Measurements from ENCODE around the gene PDS5A.

The PDS5A gene

GRCh38 chr4:39892988-39893692 lies 84.6 kb downstream of the PDS5A start:
- H3K36me3 ChIP-seq (ENCODE audit: control insufficient read depth in 2 of 2, insufficient read depth in 1 of 2, low read length in 2 of 2) = peaks cover 47 to 86% of the 10 kb centered on the region in 2 experiments
- ChIA-PET POLR2A (interaction anchor here (0.8 kb wide), 1 partner anchor 18 kb away, joined by 3 read pairs; no protein-coding TSS in a partner anchor), CTCF (interaction anchor here (0.6 kb wide), 1 partner anchor 11 kb away, joined by 3 read pairs; no protein-coding TSS in a partner anchor)
- TF ChIP-seq ZNF341 (tag by site-specific recombination; IDR thresholded peaks at IDR 0.05; ENCODE audit: low read depth) (no peak), HOXC10 (CRISPR knock-in tag; IDR thresholded peaks at IDR 0.05) (no peak), ZSCAN4 (tag by site-specific recombination; IDR thresholded peaks at IDR 0.05) (no peak), ZNF701 (tag by site-specific recombination; IDR thresholded peaks at IDR 0.05) (no peak)
- no peaks in the 10 kb centered on the region for H3K4me1 ChIP-seq (ENCODE audit: control insufficient read depth, insufficient read depth, low read length)
- no peaks in the 10 kb centered on the region for H3K9me3 ChIP-seq (ENCODE audit: control insufficient read depth, insufficient read depth, low read depth, low read length)
- no peak overlapping the region for H3K27ac ChIP-seq (ENCODE audit: extremely low read depth, low read depth, low read length)
- no peak overlapping the region for H3K4me3 ChIP-seq (ENCODE audit: low read depth, low read length)

- ChIA-PET CTCF (no interaction called here), POLR2A (no interaction called here)
- no peak overlapping the region for H3K27ac ChIP-seq (ENCODE audit: extremely low read depth, low read depth, low read length)
Measured at GRCh38 chr4:39889226-39889625, 88.5 kb downstream of the PDS5A start.

GRCh38 chr4:39888541-39888940 lies 89.2 kb downstream of the PDS5A start:
- Histone ChIP-seq H3K27ac (ENCODE audit: extremely low read depth, low read depth, low read length) (no peak overlapping the region), H3K4me3 (ENCODE audit: low read depth, low read length) (no peak overlapping the region), H3K9me3 (ENCODE audit: control insufficient read depth, insufficient read depth, low read depth, low read length) (no peaks in the 10 kb centered on the region), H3K4me1 (ENCODE audit: control insufficient read depth, insufficient read depth, low read length) (no peaks in the 10 kb centered on the region), H3K36me3 (ENCODE audit: control insufficient read depth in 2 of 2, insufficient read depth in 1 of 2, low read length in 2 of 2) (peaks cover 24 to 74% of the 10 kb centered on the region in 2 experiments)
- ChIA-PET POLR2A (no interaction called here), CTCF (interaction anchor here (1.1 kb wide), 1 partner anchor 10 kb away, joined by 4 read pairs; no protein-coding TSS in a partner anchor)
- no peak for TF ChIP-seq ZBTB1 (tag by site-specific recombination; IDR thresholded peaks at IDR 0.05)
- TF ChIP-seq ZNF513 (tag by site-specific recombination; IDR thresholded peaks at IDR 0.05) = no peak
- TF ChIP-seq ZNF548 (tag by site-specific recombination; IDR thresholded peaks at IDR 0.05) = no peak
- TF ChIP-seq KLF1 (tag by site-specific recombination; IDR thresholded peaks at IDR 0.05) = no peak
- TF ChIP-seq ZNF214 (tag by site-specific recombination; IDR thresholded peaks at IDR 0.05; ENCODE audit: borderline replicate concordance) = no peak
- no peak for TF ChIP-seq GLIS2 (tag by site-specific recombination; IDR thresholded peaks at IDR 0.05)
- no peak for TF ChIP-seq ZNF2 (tag by site-specific recombination; IDR thresholded peaks at IDR 0.05)
- no peak for TF ChIP-seq ZNF488 (tag by site-specific recombination; IDR thresholded peaks at IDR 0.05)
- no peak for TF ChIP-seq ZNF362 (tag by site-specific recombination; IDR thresholded peaks at IDR 0.05)
- TF ChIP-seq ZNF677 (tag by site-specific recombination; IDR thresholded peaks at IDR 0.05) = no peak
- no peak for TF ChIP-seq ZFP3 (tag by site-specific recombination; IDR thresholded peaks at IDR 0.05; ENCODE audit: low read depth)
- TF ChIP-seq ZNF629 (tag by site-specific recombination; IDR thresholded peaks at IDR 0.05) = no peak
- TF ChIP-seq ZBTB6 (tag by site-specific recombination; IDR thresholded peaks at IDR 0.05) = no peak
- TF ChIP-seq AEBP2 (tag by site-specific recombination; IDR thresholded peaks at IDR 0.05; ENCODE audit: borderline replicate concordance) = no peak
- no peak for TF ChIP-seq ZNF580 (tag by site-specific recombination; IDR thresholded peaks at IDR 0.05)
- no peak for TF ChIP-seq ZNF274 (IDR thresholded peaks at IDR 0.05; ENCODE audit: low read length)
- TF ChIP-seq ZNF274 (tag by site-specific recombination; IDR thresholded peaks at IDR 0.05; ENCODE audit: borderline replicate concordance) = no peak
- no peak for TF ChIP-seq ZNF341 (tag by site-specific recombination; IDR thresholded peaks at IDR 0.05; ENCODE audit: low read depth)
- TF ChIP-seq SETDB1 (IDR thresholded peaks at IDR 0.05; ENCODE audit: insufficient read length, low read length) = no peak

More at GRCh38 chr4:39889226-39889625, 88.5 kb downstream of the PDS5A start:
- no peak for TF ChIP-seq ZFP37 (tag by site-specific recombination; IDR thresholded peaks at IDR 0.05)
- TF ChIP-seq ZBTB17 (tag by site-specific recombination; IDR thresholded peaks at IDR 0.05) = no peak
- Histone ChIP-seq H3K9me3 (ENCODE audit: control insufficient read depth, insufficient read depth, low read depth, low read length) (no peaks in the 10 kb centered on the region), H3K4me3 (ENCODE audit: low read depth, low read length) (no peak overlapping the region), H3K4me1 (ENCODE audit: control insufficient read depth, insufficient read depth, low read length) (no peaks in the 10 kb centered on the region), H3K36me3 (ENCODE audit: control insufficient read depth in 2 of 2, insufficient read depth in 1 of 2, low read length in 2 of 2) (peaks cover 27 to 75% of the 10 kb centered on the region in 2 experiments)
